ENCODE data around the gene WDSUB1. TPM values are rescaled to one million over a fixed set of nuclear protein-coding genes. Genes with fewer than 3 reads are reported as not detected.
A peak's percentile ranks its signal among the peaks of the same experiment; 100 is the strongest.

WDSUB1 gene
- total and polyA plus RNA-seq, 9 of the 15 experiments (the other 6 are each of a cell fraction or from before 2014, with no cell fraction given), result 5.2 to 13.7 (median 9.4) TPM

GRCh38 chr2:159290289-159290907 lies 3.9 kb upstream of the WDSUB1 start (continued):
- TF ChIP-seq GATAD2A (IDR thresholded peaks at IDR 0.05) (no peak), NFIC (IDR thresholded peaks at IDR 0.05) (peak; percentile 96), MIER1 (IDR thresholded peaks at IDR 0.05; ENCODE audit: low read depth) (no peak), HDAC8 (tag; IDR thresholded peaks at IDR 0.05) (no peak), GTF3C2 (IDR thresholded peaks at IDR 0.05; ENCODE audit: borderline replicate concordance, extremely low read depth, insufficient read length) (no peak), NFATC3 (IDR thresholded peaks at IDR 0.05) (no peak), MXI1 (IDR thresholded peaks at IDR 0.05; ENCODE audit: low read depth, low read length) (no peak), CREBBP (IDR thresholded peaks at IDR 0.05; ENCODE audit: low read depth, low read length) (no peak), DPF2 (IDR thresholded peaks at IDR 0.05) (peak; percentile 71), RAD21 (CRISPR knock-in tag; conservative IDR thresholded peaks at IDR 0.05 in 1 of 2, IDR thresholded peaks at IDR 0.05 in 1 of 2) (peak in 1 of 2 experiments; percentile 22; a peak in 1 of 4 replicates), MEF2A (IDR thresholded peaks at IDR 0.05; ENCODE audit: control insufficient read depth, low read depth, low read length) (no peak), SMAD4 (CRISPR knock-in tag; conservative IDR thresholded peaks at IDR 0.05) (no peak), DNMT1 (IDR thresholded peaks at IDR 0.05) (no peak), GATAD2B (IDR thresholded peaks at IDR 0.05; ENCODE audit: borderline replicate concordance) (peak; percentile 72; the same call in 1 of the 2 replicates), ZNF57 (CRISPR knock-in tag; IDR thresholded peaks at IDR 0.05) (no peak), SNRNP70 (optimal IDR thresholded peaks at IDR 0.05; ENCODE audit: low read depth, low read length) (no peak), MITF (IDR thresholded peaks at IDR 0.05) (no peak), SOX6 (IDR thresholded peaks at IDR 0.05) (no peak), E2F3 (CRISPR knock-in tag; IDR thresholded peaks at IDR 0.05) (no peak), NR2C2 (CRISPR knock-in tag; IDR thresholded peaks at IDR 0.05) (no peak), NR2C2 (tag; IDR thresholded peaks at IDR 0.05) (no peak)
- TF ChIP-seq, protein P1, sequence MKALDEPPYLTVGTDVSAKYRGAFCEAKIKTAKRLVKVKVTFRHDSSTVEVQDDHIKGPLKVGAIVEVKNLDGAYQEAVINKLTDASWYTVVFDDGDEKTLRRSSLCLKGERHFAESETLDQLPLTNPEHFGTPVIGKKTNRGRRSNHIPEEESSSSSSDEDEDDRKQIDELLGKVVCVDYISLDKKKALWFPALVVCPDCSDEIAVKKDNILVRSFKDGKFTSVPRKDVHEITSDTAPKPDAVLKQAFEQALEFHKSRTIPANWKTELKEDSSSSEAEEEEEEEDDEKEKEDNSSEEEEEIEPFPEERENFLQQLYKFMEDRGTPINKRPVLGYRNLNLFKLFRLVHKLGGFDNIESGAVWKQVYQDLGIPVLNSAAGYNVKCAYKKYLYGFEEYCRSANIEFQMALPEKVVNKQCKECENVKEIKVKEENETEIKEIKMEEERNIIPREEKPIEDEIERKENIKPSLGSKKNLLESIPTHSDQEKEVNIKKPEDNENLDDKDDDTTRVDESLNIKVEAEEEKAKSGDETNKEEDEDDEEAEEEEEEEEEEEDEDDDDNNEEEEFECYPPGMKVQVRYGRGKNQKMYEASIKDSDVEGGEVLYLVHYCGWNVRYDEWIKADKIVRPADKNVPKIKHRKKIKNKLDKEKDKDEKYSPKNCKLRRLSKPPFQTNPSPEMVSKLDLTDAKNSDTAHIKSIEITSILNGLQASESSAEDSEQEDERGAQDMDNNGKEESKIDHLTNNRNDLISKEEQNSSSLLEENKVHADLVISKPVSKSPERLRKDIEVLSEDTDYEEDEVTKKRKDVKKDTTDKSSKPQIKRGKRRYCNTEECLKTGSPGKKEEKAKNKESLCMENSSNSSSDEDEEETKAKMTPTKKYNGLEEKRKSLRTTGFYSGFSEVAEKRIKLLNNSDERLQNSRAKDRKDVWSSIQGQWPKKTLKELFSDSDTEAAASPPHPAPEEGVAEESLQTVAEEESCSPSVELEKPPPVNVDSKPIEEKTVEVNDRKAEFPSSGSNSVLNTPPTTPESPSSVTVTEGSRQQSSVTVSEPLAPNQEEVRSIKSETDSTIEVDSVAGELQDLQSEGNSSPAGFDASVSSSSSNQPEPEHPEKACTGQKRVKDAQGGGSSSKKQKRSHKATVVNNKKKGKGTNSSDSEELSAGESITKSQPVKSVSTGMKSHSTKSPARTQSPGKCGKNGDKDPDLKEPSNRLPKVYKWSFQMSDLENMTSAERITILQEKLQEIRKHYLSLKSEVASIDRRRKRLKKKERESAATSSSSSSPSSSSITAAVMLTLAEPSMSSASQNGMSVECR (CRISPR knock-in tag; IDR thresholded peaks at IDR 0.05), result no peak

All from K562 (cell line).